ENCODE measurements around the gene RELN.

Gene RELN

GRCh38 chr7:103718482-103719061 lies 270.9 kb downstream of the RELN start:
- DNase-seq (ENCODE audit: low read depth, low spot score), result no peak

- no peak for DNase-seq (ENCODE audit: low read depth, low spot score)
Observed at GRCh38 chr7:103717574-103717973, 271.9 kb downstream of the RELN start.

- DNase-seq (ENCODE audit: low read depth, low spot score), result no peak
Observed at GRCh38 chr7:103715376-103716120, 273.9 kb downstream of the RELN start.

GRCh38 chr7:103714376-103714927 lies 275.0 kb downstream of the RELN start:
- DNase-seq (ENCODE audit: low read depth, low spot score), result no peak

- no peak for DNase-seq (ENCODE audit: low read depth, low spot score)
Observed at GRCh38 chr7:103712991-103713778, 276.3 kb downstream of the RELN start.

GRCh38 chr7:103711413-103711812 lies 278.0 kb downstream of the RELN start:
- DNase-seq (ENCODE audit: low read depth, low spot score), result no peak

GRCh38 chr7:103710247-103710646 lies 279.2 kb downstream of the RELN start:
- DNase-seq (ENCODE audit: low read depth, low spot score), result no peak

- no peak for DNase-seq (ENCODE audit: low read depth, low spot score)
Observed at GRCh38 chr7:103706805-103707204, 282.7 kb downstream of the RELN start.

GRCh38 chr7:103705542-103705941 lies 283.9 kb downstream of the RELN start:
- no peak for DNase-seq (ENCODE audit: low read depth, low spot score)

GRCh38 chr7:103704701-103705100 lies 284.8 kb downstream of the RELN start:
- no peak for DNase-seq (ENCODE audit: low read depth, low spot score)

- no peak for DNase-seq (ENCODE audit: low read depth, low spot score)
Observed at GRCh38 chr7:103702982-103703381, 286.5 kb downstream of the RELN start.

GRCh38 chr7:103702454-103702853 lies 287.0 kb downstream of the RELN start:
- DNase-seq (ENCODE audit: low read depth, low spot score), result no peak

- DNase-seq (ENCODE audit: low read depth, low spot score), result no peak
Observed at GRCh38 chr7:103699032-103699431, 290.4 kb downstream of the RELN start.

GRCh38 chr7:103698064-103698463 lies 291.4 kb downstream of the RELN start:
- DNase-seq (ENCODE audit: low read depth, low spot score), result no peak

GRCh38 chr7:103695521-103695920 lies 293.9 kb downstream of the RELN start:
- DNase-seq (ENCODE audit: low read depth, low spot score), result no peak

GRCh38 chr7:103694304-103694703 lies 295.2 kb downstream of the RELN start:
- no peak for DNase-seq (ENCODE audit: low read depth, low spot score)

- no peak for DNase-seq (ENCODE audit: low read depth, low spot score)
Observed at GRCh38 chr7:103691291-103691690, 298.2 kb downstream of the RELN start.

- DNase-seq (ENCODE audit: low read depth, low spot score), result no peak
Observed at GRCh38 chr7:103690242-103690974, 299.1 kb downstream of the RELN start.

GRCh38 chr7:103689255-103689654 lies 300.2 kb downstream of the RELN start:
- DNase-seq (ENCODE audit: low read depth, low spot score), result no peak

GRCh38 chr7:103687951-103688350 lies 301.5 kb downstream of the RELN start:
- no peak for DNase-seq (ENCODE audit: low read depth, low spot score)

- DNase-seq (ENCODE audit: low read depth, low spot score), result no peak
Observed at GRCh38 chr7:103687272-103687671, 302.2 kb downstream of the RELN start.

GRCh38 chr7:103686763-103687162 lies 302.7 kb downstream of the RELN start:
- no peak for DNase-seq (ENCODE audit: low read depth, low spot score)
